Upper lobe of left lung (tissue), 6 donors: ENCODE results near the gene LY6G6D. TPM values are rescaled to one million over a fixed set of nuclear protein-coding genes. Genes with fewer than 3 reads are reported as not detected.
A peak's percentile ranks its signal among the peaks of the same experiment; 100 is the strongest.

Experiments
- ATAC-seq, 2 donors: fragments of 200-7000 bp; cut with Tn5 transposase; one replicate each; pipeline ENCODE4 v1.9.1; 2022; ENCODE audit warnings: mild to moderate bottlenecking in 2 of 2, moderate library complexity in 2 of 2; ENCODE audit not compliant: low FRiP score in 2 of 2
- DNase-seq, 2 donors: peaks; one replicate each; pipeline ENCODE4 v3.0.0-alpha.2; 2019 to 2020
- H3K27ac ChIP-seq, 4 donors: fragments of 200-600 bp; sonication (generic); one replicate each; pipeline ENCODE4 v1.5.1; 2016 to 2019
- H3K27me3 ChIP-seq, 4 donors: fragments of 200-600 bp; sonication (generic); one replicate each; pipeline ENCODE4 v1.5.1; 2017 to 2019
- H3K36me3 ChIP-seq, 4 donors: fragments of 200-600 bp; sonication (generic); one replicate each; pipeline ENCODE4 v1.5.1; 2016 to 2019
- H3K4me1 ChIP-seq, 4 donors: fragments of 200-600 bp; sonication (generic); one replicate each; pipeline ENCODE4 v1.5.1; 2018 to 2019
- H3K4me3 ChIP-seq, 4 donors: fragments of 200-600 bp; sonication (generic); one replicate each; pipeline ENCODE4 v1.5.1; 2017 to 2019; ENCODE audit warnings: mild to moderate bottlenecking in 2 of 4, moderate library complexity in 1 of 4
- H3K9me3 ChIP-seq, 4 donors: fragments of 200-600 bp; sonication (generic); one replicate each; pipeline ENCODE4 v1.5.1; 2018 to 2019
- EP300 ChIP-seq, 4 donors: sonication (generic); formaldehyde crosslinking; IDR thresholded peaks; one replicate each; pipeline ENCODE4 v1.5.1; 2017; ENCODE audit warnings: antibody characterized with exemption in 4 of 4, control low read depth in 2 of 4
- POLR2A ChIP-seq, 4 donors: fragments of 450-650 bp; IDR thresholded peaks; one replicate each; pipeline ENCODE4 v1.5.1; 2016 to 2017; ENCODE audit warnings: antibody characterized with exemption in 4 of 4, mild to moderate bottlenecking in 2 of 4
- POLR2AphosphoS5 ChIP-seq, 2 donors: sonication (generic); formaldehyde crosslinking; IDR thresholded peaks; one replicate each; pipeline ENCODE4 v1.5.1; 2017; ENCODE audit warnings: antibody characterized with exemption in 2 of 2
- WGBS, 2 donors: methylation state at CpG; one replicate each; pipeline ENCODE4 v1.1.5; 2017 to 2018; 5-methylcytosine and 5-hydroxymethylcytosine counted together
- total RNA-seq, 6 donors: library from RNA; depleted of rRNA in 4 of 6; stranded (reverse); fragments of >200 nt in 4 of 6; gene quantifications; one replicate each; pipeline versions ENCODE4 v1.1.0 to v1.2.1, GENCODE V29; 2016 to 2021
- TF ChIP-seq, protein P1 (sequence below), 6 experiments: fragments of 450-650 bp in 4 of 6; fragments of 200-600 bp in 2 of 6; sonication (generic) in 2 of 6; IDR thresholded peaks; one replicate each; pipeline ENCODE4 v1.5.1; 2016 to 2019; ENCODE audit warnings: antibody characterized with exemption in 6 of 6
- donor health status: DM: no; HTN: no; CAD: no; lungs with moderate emphysema.
- donor health status: DM: no; HTN: yes; CAD: no; lungs with severe emphysema.

Gene LY6G6D
- total RNA-seq, 6 donors from 2014 or later, result not detected

DNA sequence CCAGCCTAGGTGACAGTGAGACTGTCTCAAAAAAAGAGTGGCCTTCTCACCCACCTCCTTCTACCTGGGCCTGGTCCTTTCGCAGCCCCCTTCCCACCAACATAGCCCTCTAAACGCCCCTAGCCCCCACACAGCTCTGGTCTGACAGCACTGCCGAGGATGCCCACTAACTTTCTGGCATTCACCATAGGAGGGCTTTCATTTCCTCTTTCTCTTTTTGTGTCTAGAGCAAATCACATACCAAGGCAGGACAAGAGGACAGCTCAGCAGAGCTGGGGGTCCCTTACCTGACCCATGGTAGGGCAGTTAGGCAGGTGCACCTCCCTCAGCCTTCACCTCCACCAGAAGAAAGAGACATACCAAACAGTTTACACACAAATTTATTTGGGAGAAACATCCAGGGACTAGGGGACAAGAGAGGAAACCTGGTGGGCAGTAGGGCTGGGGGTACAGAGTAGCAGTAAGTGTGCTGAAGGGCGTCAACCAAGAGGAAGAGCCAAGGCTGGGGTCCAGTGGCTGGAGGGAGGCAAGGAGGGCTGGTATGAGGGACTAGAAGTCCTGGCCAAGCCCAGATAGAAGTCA is 38.7 kb upstream of the LY6G6D start:
- 73 to 84% methylated on average over 4 of the region's 4 CpGs for WGBS, 2 donors
- peaks cover 5 to 31% (median 22%) of the 10 kb centered on the region in 4 donors for H3K36me3 ChIP-seq
- DNase-seq (no peak), ATAC-seq (no peak)
- no peaks in the 10 kb centered on the region for H3K9me3 ChIP-seq
- H3K4me1 ChIP-seq, result peaks cover 7 to 12% (median 11%) of the 10 kb centered on the region in 4 donors
- no peaks in the 10 kb centered on the region for H3K27me3 ChIP-seq
- TF ChIP-seq POLR2AphosphoS5 (IDR thresholded peaks at IDR 0.05), result no peak
- TF ChIP-seq EP300 (IDR thresholded peaks at IDR 0.05), result no peak
- no peak for TF ChIP-seq POLR2A (IDR thresholded peaks at IDR 0.05)
- TF ChIP-seq, protein P1, sequence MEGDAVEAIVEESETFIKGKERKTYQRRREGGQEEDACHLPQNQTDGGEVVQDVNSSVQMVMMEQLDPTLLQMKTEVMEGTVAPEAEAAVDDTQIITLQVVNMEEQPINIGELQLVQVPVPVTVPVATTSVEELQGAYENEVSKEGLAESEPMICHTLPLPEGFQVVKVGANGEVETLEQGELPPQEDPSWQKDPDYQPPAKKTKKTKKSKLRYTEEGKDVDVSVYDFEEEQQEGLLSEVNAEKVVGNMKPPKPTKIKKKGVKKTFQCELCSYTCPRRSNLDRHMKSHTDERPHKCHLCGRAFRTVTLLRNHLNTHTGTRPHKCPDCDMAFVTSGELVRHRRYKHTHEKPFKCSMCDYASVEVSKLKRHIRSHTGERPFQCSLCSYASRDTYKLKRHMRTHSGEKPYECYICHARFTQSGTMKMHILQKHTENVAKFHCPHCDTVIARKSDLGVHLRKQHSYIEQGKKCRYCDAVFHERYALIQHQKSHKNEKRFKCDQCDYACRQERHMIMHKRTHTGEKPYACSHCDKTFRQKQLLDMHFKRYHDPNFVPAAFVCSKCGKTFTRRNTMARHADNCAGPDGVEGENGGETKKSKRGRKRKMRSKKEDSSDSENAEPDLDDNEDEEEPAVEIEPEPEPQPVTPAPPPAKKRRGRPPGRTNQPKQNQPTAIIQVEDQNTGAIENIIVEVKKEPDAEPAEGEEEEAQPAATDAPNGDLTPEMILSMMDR (IDR thresholded peaks at IDR 0.05), result no peak
- H3K4me3 ChIP-seq, result no peak overlapping the region
- H3K27ac ChIP-seq, result no peak overlapping the region

DNA sequence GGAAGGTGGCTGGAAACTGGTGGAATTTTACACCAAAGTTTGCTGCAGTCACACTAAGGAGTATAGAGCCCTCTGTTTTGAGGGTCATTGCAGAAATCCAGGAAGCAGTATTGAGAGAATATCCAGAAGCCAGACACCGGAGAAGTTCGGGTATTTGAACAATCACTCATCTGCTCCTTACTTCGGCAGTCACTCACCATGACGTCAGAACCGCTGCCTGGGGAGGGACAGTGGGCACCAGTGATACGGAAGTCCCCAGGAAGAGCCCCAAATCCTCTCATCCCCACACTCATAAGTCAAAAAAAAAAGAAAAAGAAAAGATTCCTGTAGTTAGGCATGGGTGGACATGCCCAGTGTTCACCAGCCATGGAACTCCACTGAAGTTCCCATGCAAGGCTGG is 38.2 kb upstream of the LY6G6D start:
- TF ChIP-seq, protein P1 (IDR thresholded peaks at IDR 0.05), result no peak
- no peak for TF ChIP-seq POLR2A (IDR thresholded peaks at IDR 0.05)
- no peak for TF ChIP-seq POLR2AphosphoS5 (IDR thresholded peaks at IDR 0.05)
- no peak for TF ChIP-seq EP300 (IDR thresholded peaks at IDR 0.05)
- ATAC-seq (no peak), DNase-seq (no peak)
- Histone ChIP-seq H3K9me3 (no peaks in the 10 kb centered on the region), H3K36me3 (peaks cover 2 to 26% (median 17%) of the 10 kb centered on the region in 4 donors), H3K27me3 (no peaks in the 10 kb centered on the region), H3K4me3 (no peak overlapping the region), H3K27ac (no peak overlapping the region), H3K4me1 (peaks cover 12 to 17% (median 14%) of the 10 kb centered on the region in 4 donors)
- 75 to 80% methylated on average over 6 of the region's 6 CpGs for WGBS, 2 donors

- Histone ChIP-seq H3K4me1 (peaks cover 12 to 17% (median 14%) of the 10 kb centered on the region in 4 donors), H3K9me3 (no peaks in the 10 kb centered on the region), H3K36me3 (peaks cover 0 to 15% (median 7%) of the 10 kb centered on the region in 4 donors), H3K27me3 (no peaks in the 10 kb centered on the region), H3K27ac (no peak overlapping the region), H3K4me3 (no peak overlapping the region)
- no peak for ATAC-seq
- no peak for TF ChIP-seq EP300 (IDR thresholded peaks at IDR 0.05)
- TF ChIP-seq, protein P1 (IDR thresholded peaks at IDR 0.05), result no peak
- no peak for TF ChIP-seq POLR2AphosphoS5 (IDR thresholded peaks at IDR 0.05)
- TF ChIP-seq POLR2A (IDR thresholded peaks at IDR 0.05), result no peak
- no peak for DNase-seq
- 70 to 73% methylated on average over 8 of the region's 8 CpGs for WGBS, 2 donors
Observed at GRCh38 chr6:31677955-31678354, 37.2 kb upstream of the LY6G6D start.

GRCh38 chr6:31680226-31681134 is 34.7 kb upstream of the LY6G6D start, which contains the start of gene LY6G5C:
Gene LY6G5C (minus strand): TSS chr6:31681067. CDS start chr6:31680373, 694 bp downstream.
- peak; percentile 88 to 94 for ATAC-seq
- H3K9me3 ChIP-seq, result no peaks in the 10 kb centered on the region
- 12 to 13% methylated on average over 17 of the region's 17 CpGs for WGBS, 2 donors

More at GRCh38 chr6:31680226-31681134, 34.7 kb upstream of the LY6G6D start, which contains the start of gene LY6G5C:
- Histone ChIP-seq H3K4me3 (peak within 1 kb of the TSS; percentile 41 to 60 (median 54)), H3K36me3 (peaks cover 0 to 11% (median 0%) of the 10 kb centered on the region in 4 donors), H3K27ac (peak within 1 kb of the TSS; percentile 50 to 88 (median 68)), H3K27me3 (no peaks in the 10 kb centered on the region), H3K4me1 (peaks cover 12 to 17% (median 14%) of the 10 kb centered on the region in 4 donors)
- peak in 1 of 2 donors; percentile 93 for DNase-seq
- TF ChIP-seq EP300 (IDR thresholded peaks at IDR 0.05) (no peak), POLR2AphosphoS5 (IDR thresholded peaks at IDR 0.05) (peak; percentile 34 to 50), POLR2A (IDR thresholded peaks at IDR 0.05) (no peak)
- TF ChIP-seq, protein P1 (IDR thresholded peaks at IDR 0.05), result peak; percentile 58 to 88 (median 70)
